T1000 (cell line): ENCODE results near the gene SURF4.

Experiments
- DNase-seq: peaks from one replicate; lab custom pipeline; 2025; ENCODE audit warnings: mixed read lengths; lab: John Stamatoyannopoulos, UW

The SURF4 gene

GRCh38 chr9:133375724-133376654 is at the start of gene SURF4, which contains the start of gene STKLD1:
TSS of gene SURF4 (minus strand) at chr9:133376060. CDS start at chr9:133375969, 91 bp downstream.
TSS of gene STKLD1 (plus strand) at chr9:133376366. CDS start at chr9:133376474, 108 bp downstream.
- peak; percentile 92 for DNase-seq

- no peak for DNase-seq
Measured at GRCh38 chr9:133425049-133425632, 49.3 kb upstream of the SURF4 start.

- DNase-seq, result no peak
Measured at GRCh38 chr9:133424187-133424586, 48.3 kb upstream of the SURF4 start.

- no peak for DNase-seq
Measured at GRCh38 chr9:133423216-133423615, 47.4 kb upstream of the SURF4 start.

- DNase-seq, result no peak
Measured at GRCh38 chr9:133421615-133422542, 46.0 kb upstream of the SURF4 start, which contains the start of gene ADAMTS13. TSS of gene ADAMTS13 (plus strand) at chr9:133422367. CDS start at chr9:133422444, 77 bp downstream.

- DNase-seq, result no peak
Measured at GRCh38 chr9:133420392-133420827, 44.5 kb upstream of the SURF4 start.

GRCh38 chr9:133419005-133419404 is 43.1 kb upstream of the SURF4 start:
- no peak for DNase-seq

GRCh38 chr9:133417541-133418461 is 41.9 kb upstream of the SURF4 start, which contains the start of gene REXO4:
TSS of gene REXO4 (minus strand) at chr9:133418010. CDS start at chr9:133417844, 166 bp downstream.
- DNase-seq, result peak; percentile 82

GRCh38 chr9:133415170-133415569 is 39.3 kb upstream of the SURF4 start:
- no peak for DNase-seq

- DNase-seq, result no peak
Measured at GRCh38 chr9:133408042-133408441, 32.2 kb upstream of the SURF4 start.

GRCh38 chr9:133406480-133407307 is 30.8 kb upstream of the SURF4 start:
- peak; percentile 54 for DNase-seq

- no peak for DNase-seq
Measured at GRCh38 chr9:133405508-133406438, 29.9 kb upstream of the SURF4 start.

GRCh38 chr9:133404454-133405002 is 28.7 kb upstream of the SURF4 start:
- no peak for DNase-seq

- DNase-seq, result no peak
Measured at GRCh38 chr9:133403766-133404453, 28.1 kb upstream of the SURF4 start.

GRCh38 chr9:133402689-133403088 is 26.8 kb upstream of the SURF4 start:
- DNase-seq, result no peak

- DNase-seq, result no peak
Measured at GRCh38 chr9:133401588-133401987, 25.7 kb upstream of the SURF4 start.

- no peak for DNase-seq
Measured at GRCh38 chr9:133400292-133400691, 24.4 kb upstream of the SURF4 start.

- no peak for DNase-seq
Measured at GRCh38 chr9:133397895-133398294, 22.0 kb upstream of the SURF4 start.
